ENCODE data around the gene SERINC4. TPM values are rescaled to one million over a fixed set of nuclear protein-coding genes. Genes with fewer than 3 reads are reported as not detected.

SERINC4 gene
- total RNA-seq, 4 donors from 2014 or later: 0.62 TPM; not detected in 3

- TF ChIP-seq POLR2A (IDR thresholded peaks at IDR 0.05): no peak
- no peak for TF ChIP-seq EP300 (IDR thresholded peaks at IDR 0.05)
- no peak for TF ChIP-seq CTCF (IDR thresholded peaks at IDR 0.05)
- no peak for TF ChIP-seq POLR2AphosphoS5 (IDR thresholded peaks at IDR 0.05)
- Histone ChIP-seq H3K4me3 (no peak overlapping the region), H3K36me3 (peaks cover 53% of the 10 kb centered on the region), H3K27me3 (no peaks in the 10 kb centered on the region), H3K4me1 (peaks cover 41% of the 10 kb centered on the region), H3K27ac (no peak overlapping the region), H3K9me3 (no peaks in the 10 kb centered on the region)
- no peak for DNase-seq (ENCODE audit: low spot score in 2 of 2)
Observed at GRCh38 chr15:43772624-43773023, 27.4 kb downstream of the SERINC4 start.

GRCh38 chr15:43771816-43772215, 28.2 kb downstream of the SERINC4 start:
- WGBS: 23% methylated on average over 2 of the region's 2 CpGs
- Histone ChIP-seq H3K4me1 (peaks cover 37% of the 10 kb centered on the region), H3K36me3 (peaks cover 61% of the 10 kb centered on the region), H3K4me3 (no peak overlapping the region), H3K27me3 (no peaks in the 10 kb centered on the region), H3K27ac (no peak overlapping the region), H3K9me3 (no peaks in the 10 kb centered on the region)
- no peak for DNase-seq (ENCODE audit: low spot score in 2 of 2)
- TF ChIP-seq POLR2A (IDR thresholded peaks at IDR 0.05) (no peak), POLR2AphosphoS5 (IDR thresholded peaks at IDR 0.05) (no peak), CTCF (IDR thresholded peaks at IDR 0.05) (no peak), EP300 (IDR thresholded peaks at IDR 0.05) (no peak)

GRCh38 chr15:43769584-43770228, 30.3 kb downstream of the SERINC4 start:
- 68% methylated on average over 5 of the region's 5 CpGs for WGBS
- Histone ChIP-seq H3K36me3 (peaks cover 82% of the 10 kb centered on the region), H3K4me1 (peaks cover 16% of the 10 kb centered on the region), H3K27me3 (no peaks in the 10 kb centered on the region), H3K4me3 (no peak overlapping the region), H3K9me3 (no peaks in the 10 kb centered on the region), H3K27ac (no peak overlapping the region)
- no peak for TF ChIP-seq EP300 (IDR thresholded peaks at IDR 0.05)
- TF ChIP-seq CTCF (IDR thresholded peaks at IDR 0.05): peak; percentile 16 to 77
- DNase-seq (ENCODE audit: low spot score in 2 of 2): no peak

- H3K9me3 ChIP-seq: no peaks in the 10 kb centered on the region
- no peaks in the 10 kb centered on the region for H3K27me3 ChIP-seq
- TF ChIP-seq POLR2A (IDR thresholded peaks at IDR 0.05): no peak
- H3K4me3 ChIP-seq: no peak overlapping the region
- H3K27ac ChIP-seq: no peak overlapping the region
- H3K4me1 ChIP-seq: no peaks in the 10 kb centered on the region
- WGBS: 62% methylated on average over 2 of the region's 2 CpGs
- H3K36me3 ChIP-seq: peaks cover 94% of the 10 kb centered on the region
- DNase-seq (ENCODE audit: low spot score in 2 of 2): no peak
Observed at GRCh38 chr15:43763819-43764446, 36.1 kb downstream of the SERINC4 start.

- Histone ChIP-seq H3K9me3 (no peaks in the 10 kb centered on the region), H3K4me3 (no peak overlapping the region), H3K36me3 (peaks cover 94% of the 10 kb centered on the region), H3K27me3 (no peaks in the 10 kb centered on the region), H3K27ac (no peak overlapping the region), H3K4me1 (no peaks in the 10 kb centered on the region)
- WGBS: 73% methylated on average over 6 of the region's 6 CpGs
- no peak for DNase-seq (ENCODE audit: low spot score in 2 of 2)
- TF ChIP-seq POLR2AphosphoS5 (IDR thresholded peaks at IDR 0.05) (no peak), EP300 (IDR thresholded peaks at IDR 0.05) (no peak), CTCF (IDR thresholded peaks at IDR 0.05) (no peak), POLR2A (IDR thresholded peaks at IDR 0.05) (no peak)
Observed at GRCh38 chr15:43762824-43763223, 37.2 kb downstream of the SERINC4 start.
